GM21737 (cell line): ENCODE data around the gene NAA15.
A peak's percentile ranks its signal among the peaks of the same experiment; 100 is the strongest.
"Not testable (repeated sequence)": the region's sequence is repeated elsewhere in the genome, so short reads cannot be mapped to it uniquely, and the experiment has no call there.

Experiments used
- ATAC-seq: cut with Tn5 transposase; IDR thresholded peaks from one replicate; pipeline ENCODE4 v1.9.1; 2021; ENCODE audit warnings: mild to moderate bottlenecking, moderate library complexity; ENCODE audit not compliant: unreplicated experiment

The NAA15 gene

DNA sequence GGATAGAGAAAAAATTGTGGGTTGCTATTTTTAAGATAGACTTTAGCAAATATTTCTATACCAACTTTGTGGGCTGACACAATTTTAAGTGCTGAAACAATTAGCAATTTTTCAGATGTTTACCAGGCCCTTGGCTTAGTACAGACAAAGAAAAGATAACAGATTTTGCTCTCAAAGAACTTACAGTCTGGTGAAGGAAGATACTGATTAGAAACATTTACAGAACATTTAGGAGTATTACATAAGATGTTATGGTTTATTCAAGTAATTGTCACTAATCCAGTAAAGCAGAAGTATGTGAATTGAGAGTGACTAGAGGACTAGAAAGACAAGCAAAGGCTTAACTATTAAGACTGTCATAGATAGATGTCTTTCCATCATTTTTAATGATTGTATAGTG, 36.3 kb downstream of the NAA15 start:
- ATAC-seq, result no peak

DNA sequence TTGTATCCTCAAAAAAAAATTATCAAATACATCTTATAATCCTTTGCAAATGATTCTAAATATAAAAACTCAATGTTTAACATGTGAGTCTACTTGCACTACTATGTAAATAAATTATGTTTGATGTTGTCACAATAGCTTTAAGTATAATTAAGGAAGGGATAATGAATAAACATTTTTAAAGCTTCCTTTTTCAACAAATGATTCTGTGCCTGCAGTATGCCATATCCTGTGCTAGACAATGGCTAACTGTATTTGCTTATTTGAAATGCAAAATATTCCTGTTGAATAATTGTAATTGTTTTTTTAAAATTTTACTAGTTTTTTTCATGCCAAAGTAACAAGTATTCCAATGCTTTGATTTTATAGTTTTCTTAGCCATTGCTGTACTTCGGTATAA, 60.0 kb downstream of the NAA15 start:
- ATAC-seq, result no peak

DNA sequence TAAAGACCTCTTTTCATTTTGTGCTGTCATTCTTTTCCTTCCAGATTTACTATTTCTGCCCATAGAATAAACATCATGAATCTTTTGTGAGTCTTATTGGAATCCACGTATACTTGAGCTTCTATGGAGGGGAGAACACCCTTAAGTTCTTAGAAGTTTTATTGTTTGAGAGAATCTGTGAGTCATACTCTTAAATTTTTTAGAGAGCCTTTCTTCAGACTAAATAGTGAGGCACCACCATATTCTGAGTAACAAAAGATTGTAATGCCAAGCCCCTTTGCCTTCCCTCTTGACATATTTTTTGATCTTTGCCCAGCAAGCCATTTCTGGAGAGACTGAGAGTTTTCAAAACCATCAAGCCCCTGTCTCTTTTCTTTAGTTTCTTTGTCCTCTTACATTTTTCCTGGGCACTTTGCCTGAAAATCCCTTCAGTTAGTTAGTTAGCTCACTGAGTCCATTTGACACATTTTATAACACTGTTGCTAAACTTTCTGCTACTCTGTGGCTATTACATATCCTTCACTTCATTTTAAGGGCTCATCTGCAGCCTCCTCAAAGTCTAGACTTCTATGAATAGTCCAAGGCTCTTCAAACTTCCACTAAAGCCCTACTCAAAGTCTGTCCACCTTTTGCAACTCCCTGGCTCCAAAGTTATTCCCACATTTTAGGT, 66.3 kb downstream of the NAA15 start:
- ATAC-seq, result no peak

DNA sequence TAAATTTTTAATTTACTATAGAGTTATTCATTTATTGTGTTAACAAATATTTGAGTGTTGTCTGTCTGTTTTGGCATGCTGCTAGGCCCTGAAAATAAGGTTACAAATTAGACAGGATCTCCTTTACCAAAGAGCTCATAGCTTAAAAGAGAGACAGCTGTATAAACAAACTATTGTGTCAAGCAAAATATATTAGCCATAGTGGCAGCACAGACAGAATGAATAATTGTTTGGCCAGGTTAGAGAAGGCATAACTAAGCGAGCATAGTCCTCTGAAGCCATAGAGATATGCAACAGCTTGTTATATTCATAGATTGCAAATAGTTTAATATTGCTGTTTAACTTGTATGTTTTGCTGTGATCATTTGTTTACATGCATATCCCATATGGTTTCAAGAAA, 67.7 kb downstream of the NAA15 start:
- no peak for ATAC-seq

DNA sequence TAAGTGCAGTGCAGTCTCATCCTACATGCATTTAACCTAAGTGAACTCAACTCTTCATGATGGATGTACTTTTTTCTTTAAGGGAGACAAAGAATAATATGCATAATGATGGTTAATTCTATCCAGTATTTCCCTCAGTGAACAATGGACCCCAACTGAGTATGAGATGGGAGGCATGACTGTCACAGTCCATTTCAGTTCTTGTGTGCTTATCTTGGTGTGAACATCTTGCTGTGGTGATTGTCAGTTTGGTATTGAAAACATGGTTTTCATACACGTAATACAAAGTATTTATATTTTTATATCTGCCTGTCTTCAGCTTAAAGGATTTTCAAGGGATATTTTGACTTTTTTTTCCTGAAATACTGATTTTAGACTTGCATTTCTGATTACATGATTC, 72.9 kb downstream of the NAA15 start:
- no peak for ATAC-seq

DNA sequence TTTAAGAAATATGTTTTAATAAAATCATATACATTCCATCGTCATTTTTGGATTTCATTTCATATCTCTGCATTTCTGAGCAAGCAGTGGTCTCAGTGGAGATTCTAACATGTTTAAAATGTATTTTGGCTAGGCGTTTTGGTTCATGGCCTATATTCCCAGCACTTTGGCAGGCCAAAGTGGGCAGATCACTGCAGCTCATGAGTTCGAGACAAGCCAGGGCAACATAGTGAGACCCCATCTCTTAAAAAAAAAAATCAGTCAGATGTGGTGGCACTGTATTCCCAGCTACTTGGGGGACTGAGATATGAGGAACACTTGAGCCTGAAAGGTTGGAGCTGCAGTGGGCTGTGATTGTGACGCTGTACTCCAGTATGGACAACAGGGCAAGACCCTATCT, 85.1 kb downstream of the NAA15 start:
- ATAC-seq, result no peak

DNA sequence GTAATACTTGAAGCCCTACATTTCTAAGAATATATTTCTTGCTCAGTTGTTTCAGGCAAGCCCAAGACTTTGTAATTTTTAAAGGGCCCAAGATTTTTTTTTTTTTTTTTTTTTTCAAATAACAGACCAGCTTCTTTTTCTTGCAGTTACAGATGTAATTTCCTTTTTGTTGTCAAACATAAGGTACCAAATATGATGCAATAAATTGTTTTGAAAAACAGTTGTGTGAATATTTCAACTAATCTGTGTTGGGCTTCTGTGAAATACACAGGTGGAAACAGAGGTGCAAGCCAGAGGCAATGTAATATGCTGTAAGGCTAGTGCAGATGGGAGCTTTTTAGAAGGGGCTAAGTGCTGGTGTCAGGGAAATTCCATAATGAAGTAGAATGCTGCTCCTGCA, 87.8 kb downstream of the NAA15 start:
- ATAC-seq, result no peak

DNA sequence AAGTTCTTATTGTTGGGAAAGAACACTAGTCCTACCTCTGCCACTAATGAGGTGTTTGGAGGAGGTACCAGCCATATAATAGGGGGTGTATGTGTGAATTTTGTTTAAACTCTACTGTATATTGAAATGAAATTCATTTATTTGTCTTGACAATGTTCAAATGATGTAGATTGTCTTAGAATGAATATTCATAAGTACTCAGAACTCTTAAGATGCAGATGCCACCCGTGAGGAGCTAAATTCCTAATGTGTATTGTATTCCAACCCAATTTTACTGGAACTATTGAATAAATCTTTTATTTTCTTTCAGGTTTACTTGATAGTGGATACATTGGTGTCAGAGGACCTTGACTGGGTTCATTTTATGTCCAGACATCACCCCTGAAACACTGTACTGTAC, 88.7 kb downstream of the NAA15 start:
- no peak for ATAC-seq

DNA sequence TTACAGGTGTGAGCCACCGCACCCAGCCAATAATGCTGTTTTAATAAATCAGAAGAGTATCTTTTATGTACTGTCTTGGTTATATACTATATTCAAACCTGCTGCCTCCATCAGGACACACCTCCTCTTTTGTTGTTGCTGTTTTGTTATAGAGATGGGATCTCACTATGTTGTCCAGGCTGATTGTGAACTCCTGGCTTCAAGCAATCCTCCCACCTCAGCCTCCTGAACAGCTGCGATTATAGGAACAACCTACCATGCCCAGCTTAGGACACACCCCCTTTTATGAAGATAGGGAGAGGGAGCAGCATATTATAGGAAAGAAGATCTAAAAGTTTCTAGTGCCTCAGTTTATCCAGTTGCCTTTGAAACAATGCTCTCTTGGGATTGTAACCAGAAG, 90.4 kb downstream of the NAA15 start:
- ATAC-seq, result no peak

DNA sequence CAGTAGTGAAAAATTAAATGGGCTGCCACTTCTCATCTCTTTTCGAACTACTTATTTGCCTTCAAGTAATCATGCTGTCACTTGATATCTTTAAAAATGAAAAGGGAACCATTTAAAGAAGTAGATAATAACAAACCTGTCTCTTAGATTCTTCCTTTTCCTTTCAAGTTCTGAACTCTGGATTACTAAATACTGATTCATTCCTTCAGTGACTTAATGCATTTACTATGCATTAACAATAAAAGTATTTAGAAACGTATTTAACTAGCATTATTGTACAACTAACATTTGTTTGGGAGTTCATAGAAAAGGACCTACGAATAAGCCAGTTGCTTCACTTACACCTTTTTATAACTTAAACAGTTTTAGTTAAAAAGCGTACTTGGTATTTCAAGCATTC, 91.5 kb downstream of the NAA15 start:
- ATAC-seq, result no peak

DNA sequence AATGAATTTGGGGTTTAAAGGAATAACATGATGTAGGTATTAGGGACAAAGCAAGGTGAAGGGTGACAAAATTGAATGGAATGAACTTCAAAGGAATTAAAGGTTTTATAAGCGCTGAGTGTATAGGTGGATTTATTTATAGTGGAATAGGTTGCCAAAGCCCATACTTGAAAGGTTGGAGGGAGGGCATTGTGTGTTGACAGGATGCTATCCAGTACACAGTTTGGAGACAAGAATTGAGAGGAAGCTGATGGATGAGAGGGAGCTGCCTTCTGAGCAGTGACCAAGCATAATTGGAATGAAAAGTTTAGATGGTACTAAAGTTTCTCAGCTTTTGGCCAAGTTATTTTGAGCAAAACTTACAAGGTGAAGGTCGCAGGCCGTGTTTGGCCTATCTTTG, 100.1 kb downstream of the NAA15 start:
- ATAC-seq, result no peak

DNA sequence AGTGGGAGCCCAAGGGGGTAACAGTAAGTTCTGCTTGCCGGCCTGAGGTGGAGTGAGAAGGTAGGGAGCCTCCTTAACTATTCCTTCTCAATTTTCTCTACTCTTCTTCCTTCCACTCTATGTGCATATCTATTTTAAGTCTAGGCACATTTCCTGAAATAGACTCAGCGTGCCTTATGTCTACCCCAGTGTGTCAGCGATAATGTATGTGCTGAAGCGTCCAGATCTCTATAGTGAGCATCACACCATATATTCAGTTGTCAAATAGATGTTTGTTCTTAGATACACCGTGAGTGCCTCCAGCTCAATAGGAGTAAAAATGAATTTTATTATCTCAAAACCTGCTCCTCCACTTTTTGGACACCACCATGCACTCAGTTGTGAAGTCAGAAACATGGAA, 101.1 kb downstream of the NAA15 start:
- ATAC-seq, result no peak

DNA sequence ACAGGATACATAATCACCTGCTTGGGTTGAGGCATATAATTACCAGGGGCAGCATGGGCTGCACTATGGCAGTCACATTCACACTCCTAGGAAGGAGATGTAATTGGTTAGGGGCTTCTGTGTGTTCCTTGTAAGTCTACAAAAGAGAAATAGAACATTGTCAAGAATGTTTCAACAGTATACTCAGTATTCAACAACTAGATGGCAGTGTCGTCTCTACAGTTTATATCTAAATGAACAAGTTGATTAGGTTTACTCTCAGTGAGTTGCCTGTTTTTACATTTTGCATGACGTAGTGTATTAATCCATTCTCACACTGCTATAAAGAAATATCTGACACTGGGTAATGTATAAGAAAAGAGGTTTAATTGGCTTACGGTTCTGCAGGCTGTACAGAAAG, 102.2 kb downstream of the NAA15 start:
- ATAC-seq, result no peak

DNA sequence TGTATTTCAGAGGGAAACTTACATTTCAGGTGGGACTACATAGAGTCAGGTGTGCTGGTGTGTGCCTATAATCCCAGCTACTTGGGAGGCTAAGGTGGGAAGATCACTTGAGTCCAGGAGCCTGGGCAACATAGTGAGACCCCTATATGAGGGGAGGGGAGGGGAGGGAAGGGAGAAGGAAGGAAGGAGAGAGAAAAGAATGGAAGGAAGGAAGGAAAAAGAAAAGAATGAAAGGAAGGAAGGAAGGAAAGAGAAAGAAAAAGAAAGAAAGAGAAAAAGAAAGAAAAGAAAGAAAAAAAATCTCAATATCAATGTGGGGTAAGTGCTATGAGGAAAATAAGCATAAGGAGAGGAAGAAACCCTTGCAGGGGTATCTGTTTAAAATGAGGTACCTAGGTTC, 109.0 kb downstream of the NAA15 start:
- no peak for ATAC-seq

DNA sequence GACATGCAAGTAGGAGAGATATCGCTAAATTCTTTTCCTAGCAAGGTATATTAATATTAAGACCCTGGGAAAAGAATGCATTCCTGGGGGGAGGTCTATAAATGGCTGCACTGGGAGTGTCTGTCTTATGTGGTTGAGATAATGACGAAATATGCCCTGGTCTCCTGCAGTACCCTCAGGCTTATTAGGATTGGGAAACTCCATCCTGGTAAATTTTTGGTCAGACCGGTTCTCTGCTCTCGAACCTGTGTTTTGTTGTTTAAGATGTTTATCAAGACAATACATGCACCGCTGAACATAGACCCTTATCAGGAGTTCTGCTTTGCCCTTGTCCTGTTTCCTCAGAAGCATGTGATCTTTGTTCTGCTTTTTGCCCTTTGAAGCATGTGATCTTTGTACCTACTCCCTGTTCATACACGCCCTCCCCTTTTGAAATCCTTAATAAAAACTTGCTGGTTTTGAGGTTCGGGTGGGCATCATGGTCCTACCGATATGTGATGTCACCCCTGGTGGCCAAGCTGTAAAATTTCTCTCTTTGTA, 113.4 kb downstream of the NAA15 start:
- not testable (repeated sequence) for ATAC-seq

DNA sequence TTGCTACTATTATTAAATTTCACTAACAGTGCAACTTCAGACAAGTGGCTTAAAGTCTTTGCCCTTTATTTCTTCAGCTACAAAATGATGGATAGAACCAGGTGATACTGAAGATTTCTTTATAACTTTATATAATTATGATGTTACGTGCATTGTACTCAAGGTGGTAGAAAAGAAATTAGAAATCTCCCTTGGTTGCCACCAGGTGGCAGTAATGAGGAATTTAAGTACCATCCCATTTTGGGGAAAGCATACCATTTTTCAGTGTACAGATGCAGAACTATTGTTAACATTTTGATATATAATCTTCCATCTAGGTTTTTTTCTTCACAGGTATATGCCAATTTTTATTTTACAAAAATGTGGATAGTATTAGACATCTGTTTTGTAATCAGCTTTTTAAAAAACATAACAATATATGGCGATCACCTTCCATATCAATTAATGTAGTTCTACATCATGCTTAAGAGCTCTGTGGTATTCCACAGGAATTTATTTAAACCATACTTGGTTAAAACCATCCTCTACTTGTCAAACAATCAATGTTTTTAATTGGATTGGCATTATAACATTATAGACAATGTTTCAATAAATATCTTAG, 114.9 kb downstream of the NAA15 start:
- no peak for ATAC-seq

DNA sequence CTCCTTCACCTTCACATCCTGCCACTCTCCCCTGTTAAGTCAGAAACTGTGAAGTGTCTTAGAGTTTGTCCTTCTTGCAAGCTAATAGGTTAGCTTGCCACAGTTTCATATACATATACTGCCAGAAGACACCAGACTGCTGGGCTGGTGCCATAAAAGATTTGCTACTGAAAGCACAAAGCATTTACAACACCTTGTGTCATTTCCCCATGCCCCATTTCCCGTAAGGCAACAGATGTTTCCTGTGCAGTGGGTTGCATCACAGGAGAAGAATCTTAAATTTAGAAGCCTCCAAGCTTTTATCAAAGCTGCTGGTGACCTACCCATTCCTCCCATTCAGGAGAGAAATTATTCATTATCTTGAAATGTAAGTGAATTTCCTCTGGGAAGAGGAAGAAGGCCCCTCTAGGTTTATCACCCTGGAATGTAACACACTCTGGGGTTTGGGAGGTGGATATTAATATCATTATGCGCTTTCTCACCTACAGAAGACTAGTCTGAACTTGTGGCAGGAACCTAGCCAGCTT, 118.1 kb downstream of the NAA15 start:
- ATAC-seq, result peak; percentile 96

DNA sequence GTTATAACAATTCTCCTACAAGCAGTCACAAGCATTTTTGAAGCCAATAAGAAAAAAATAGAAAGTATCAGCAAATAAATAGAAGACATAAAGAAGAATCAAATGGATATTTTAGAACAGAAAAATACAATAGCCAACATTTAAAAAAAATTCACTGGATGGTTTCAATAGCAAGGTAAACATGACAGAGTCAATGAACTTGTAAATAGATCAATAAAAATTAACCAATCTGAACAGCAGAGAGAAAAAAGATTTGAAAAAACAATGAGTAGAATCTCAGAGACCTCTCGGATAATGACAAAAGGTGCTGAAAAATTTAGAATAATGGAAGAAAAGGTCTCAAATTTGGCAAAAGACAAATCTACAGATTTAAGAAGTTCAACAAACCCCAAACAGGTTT, 119.3 kb downstream of the NAA15 start:
- no peak for ATAC-seq

DNA sequence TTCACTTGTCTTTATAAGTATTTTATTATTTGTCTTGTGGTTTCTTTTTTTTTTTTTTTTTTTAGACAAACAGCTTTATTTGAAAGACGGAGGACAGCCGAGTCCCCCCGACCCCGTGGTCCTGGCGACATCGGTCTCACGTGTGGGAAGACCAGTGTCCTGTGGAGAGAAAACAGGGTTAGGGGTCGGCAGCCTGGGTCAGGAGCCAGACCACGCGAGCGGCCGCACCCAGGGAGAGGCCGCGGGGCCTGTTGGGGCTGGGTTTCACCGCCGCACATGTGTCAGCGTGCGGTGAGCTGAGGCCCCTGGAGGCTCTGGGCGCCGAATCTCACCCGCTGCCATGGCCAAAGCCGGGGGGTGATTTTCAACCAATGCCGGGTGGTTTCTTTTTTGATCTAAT, 134.8 kb downstream of the NAA15 start:
- no peak for ATAC-seq

DNA sequence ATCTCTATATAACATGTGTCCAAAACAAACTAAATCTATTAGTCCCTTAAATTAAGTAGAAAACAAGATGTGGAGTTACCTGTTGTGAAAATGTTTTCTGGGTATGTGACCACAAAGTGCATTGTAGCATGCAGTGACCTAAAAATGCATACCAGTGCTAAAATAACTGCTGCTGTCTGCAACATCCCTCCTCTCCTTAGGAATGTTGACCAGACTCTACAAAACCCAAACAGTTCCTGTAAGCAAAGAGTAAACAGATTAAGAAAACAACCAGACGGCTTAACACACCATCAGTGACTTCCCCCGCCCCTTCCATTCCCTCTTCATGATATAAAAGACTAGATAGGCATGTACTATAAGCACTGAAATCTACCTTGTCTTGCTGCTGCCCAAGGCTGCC, 136.8 kb downstream of the NAA15 start:
- no peak for ATAC-seq

DNA sequence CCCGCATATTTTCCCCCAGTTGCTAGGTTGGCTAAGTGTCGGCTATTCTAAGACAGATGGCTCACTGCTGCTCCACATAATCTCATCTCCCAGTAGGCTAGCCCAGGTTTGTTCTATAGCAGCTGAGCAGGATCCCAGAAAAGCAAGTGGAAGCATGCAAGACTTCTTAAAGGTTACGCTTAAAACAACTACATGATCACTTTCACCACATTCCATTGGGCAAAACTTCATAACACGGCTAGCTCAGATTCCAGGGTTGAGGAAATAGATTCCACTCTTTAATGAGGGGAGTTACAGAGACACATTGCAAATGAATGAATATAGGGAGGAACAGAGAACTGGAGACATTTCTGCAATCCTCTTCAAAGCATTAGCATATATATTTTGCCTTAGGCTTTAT, 139.7 kb downstream of the NAA15 start:
- ATAC-seq, result no peak

DNA sequence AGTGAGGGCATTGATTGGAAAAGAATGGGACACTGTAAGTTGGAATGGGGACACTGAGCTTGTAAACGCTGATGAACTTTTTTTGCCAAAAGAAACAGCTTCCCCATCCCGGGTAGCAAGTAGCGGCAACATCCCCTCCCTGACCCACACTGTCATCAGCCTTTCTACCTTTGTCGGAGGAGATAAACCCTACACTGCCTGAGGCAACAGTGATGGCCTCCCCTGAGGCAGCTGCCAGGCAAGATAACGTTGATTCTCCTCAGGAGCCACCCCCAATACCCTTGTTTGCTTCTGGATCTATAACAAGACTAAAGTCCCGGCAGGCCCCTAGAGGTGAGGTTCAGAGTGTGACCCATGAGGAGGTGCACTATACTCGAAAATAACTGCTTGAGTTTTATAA, 142.4 kb downstream of the NAA15 start:
- no peak for ATAC-seq

DNA sequence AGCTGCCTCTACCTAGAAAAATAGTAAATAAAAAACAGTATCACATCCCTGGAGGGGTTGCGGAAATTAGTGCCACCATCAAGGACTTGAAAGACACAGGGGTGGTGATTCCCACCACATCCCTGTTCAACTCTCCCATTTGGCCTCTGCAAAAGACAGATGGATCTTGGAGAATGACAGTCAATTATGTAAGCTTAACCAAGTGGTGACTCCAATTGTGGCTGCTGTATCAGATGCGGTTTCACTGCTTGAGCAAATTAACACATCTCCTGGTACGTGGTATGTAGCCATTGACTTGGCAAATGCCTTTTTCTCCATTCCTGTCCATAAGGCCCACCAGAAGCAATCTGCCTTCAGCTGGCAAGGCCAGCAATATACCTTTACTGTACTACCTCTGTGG, 143.6 kb downstream of the NAA15 start:
- not testable (repeated sequence) for ATAC-seq
